ENCODE results near the gene TACR1.

Gene TACR1

GRCh38 chr2:75194184-75194868, 5.0 kb downstream of the TACR1 start:
- Histone ChIP-seq H3K9ac (ENCODE audit: low read length) (no peak overlapping the region), H3K9me3 (ENCODE audit: control insufficient read depth, insufficient read depth, low read depth, low read length) (no peaks in the 10 kb centered on the region), H3K4me1 (ENCODE audit: control insufficient read depth, insufficient read depth, low read length) (peaks cover 13% of the 10 kb centered on the region), H3K27me3 (ENCODE audit: control insufficient read depth, insufficient read depth, low read length) (peaks cover 32% of the 10 kb centered on the region), H3K4me3 (ENCODE audit: low read depth, low read length) (no peak overlapping the region), H3K36me3 (ENCODE audit: control insufficient read depth, insufficient read depth, low read length) (no peaks in the 10 kb centered on the region), H3K27ac (ENCODE audit: low read depth, low read length) (no peak overlapping the region)

- peaks cover 14% of the 10 kb centered on the region for H3K27me3 ChIP-seq (ENCODE audit: control insufficient read depth, insufficient read depth, low read length)
- H3K4me3 ChIP-seq (ENCODE audit: low read depth, low read length), result no peak overlapping the region
- no peaks in the 10 kb centered on the region for H3K9me3 ChIP-seq (ENCODE audit: control insufficient read depth, insufficient read depth, low read depth, low read length)
- no peaks in the 10 kb centered on the region for H3K36me3 ChIP-seq (ENCODE audit: control insufficient read depth, insufficient read depth, low read length)
- no peak overlapping the region for H3K9ac ChIP-seq (ENCODE audit: low read length)
- no peak overlapping the region for H3K27ac ChIP-seq (ENCODE audit: low read depth, low read length)
- 0 out of 2 replicates have a peak, but pooled peaks cover 6% of the 10 kb centered on the region for H3K4me1 ChIP-seq (ENCODE audit: control insufficient read depth, insufficient read depth, low read length)
These were observed 6.8 kb downstream of the TACR1 start for GRCh38 chr2:75192496-75192895.

GRCh38 chr2:75190271-75190990, 8.9 kb downstream of the TACR1 start:
- Histone ChIP-seq H3K27ac (ENCODE audit: low read depth, low read length) (no peak overlapping the region), H3K27me3 (ENCODE audit: control insufficient read depth, insufficient read depth, low read length) (no peaks in the 10 kb centered on the region), H3K9me3 (ENCODE audit: control insufficient read depth, insufficient read depth, low read depth, low read length) (no peaks in the 10 kb centered on the region)

GRCh38 chr2:75186821-75187220, 12.5 kb downstream of the TACR1 start:
- Histone ChIP-seq H3K27me3 (ENCODE audit: control insufficient read depth, insufficient read depth, low read length) (no peaks in the 10 kb centered on the region), H3K4me1 (ENCODE audit: control insufficient read depth, insufficient read depth, low read length) (peaks cover 3% of the 10 kb centered on the region; the same call in 1 of the 2 replicates)

More at GRCh38 chr2:75190271-75190990, 8.9 kb downstream of the TACR1 start:
- Histone ChIP-seq H3K9ac (ENCODE audit: low read length) (no peak overlapping the region), H3K4me1 (ENCODE audit: control insufficient read depth, insufficient read depth, low read length) (peaks cover 9% of the 10 kb centered on the region; the same call in 1 of the 2 replicates), H3K36me3 (ENCODE audit: control insufficient read depth, insufficient read depth, low read length) (no peaks in the 10 kb centered on the region), H3K4me3 (ENCODE audit: low read depth, low read length) (no peak overlapping the region)

GRCh38 chr2:75182606-75183005, 16.7 kb downstream of the TACR1 start:
- H3K27ac ChIP-seq (ENCODE audit: low read depth, low read length), result no peak overlapping the region
- H3K4me3 ChIP-seq (ENCODE audit: low read depth, low read length), result no peak overlapping the region
- no peaks in the 10 kb centered on the region for H3K36me3 ChIP-seq (ENCODE audit: control insufficient read depth, insufficient read depth, low read length)
- peaks cover 3% of the 10 kb centered on the region; the same call in 1 of the 2 replicates for H3K4me1 ChIP-seq (ENCODE audit: control insufficient read depth, insufficient read depth, low read length)
- no peak overlapping the region for H3K9ac ChIP-seq (ENCODE audit: low read length)
- no peaks in the 10 kb centered on the region for H3K27me3 ChIP-seq (ENCODE audit: control insufficient read depth, insufficient read depth, low read length)
- peaks cover 5% of the 10 kb centered on the region; the same call in 1 of the 2 replicates for H3K9me3 ChIP-seq (ENCODE audit: control insufficient read depth, insufficient read depth, low read depth, low read length)

More at GRCh38 chr2:75186821-75187220, 12.5 kb downstream of the TACR1 start:
- no peak overlapping the region for H3K27ac ChIP-seq (ENCODE audit: low read depth, low read length)
- no peak overlapping the region for H3K9ac ChIP-seq (ENCODE audit: low read length)
- H3K9me3 ChIP-seq (ENCODE audit: control insufficient read depth, insufficient read depth, low read depth, low read length), result no peaks in the 10 kb centered on the region
- H3K36me3 ChIP-seq (ENCODE audit: control insufficient read depth, insufficient read depth, low read length), result no peaks in the 10 kb centered on the region
- no peak overlapping the region for H3K4me3 ChIP-seq (ENCODE audit: low read depth, low read length)

GRCh38 chr2:75180476-75180875, 18.8 kb downstream of the TACR1 start:
- Histone ChIP-seq H3K9ac (ENCODE audit: low read length) (no peak overlapping the region), H3K27ac (ENCODE audit: low read depth, low read length) (no peak overlapping the region), H3K27me3 (ENCODE audit: control insufficient read depth, insufficient read depth, low read length) (no peaks in the 10 kb centered on the region), H3K4me1 (ENCODE audit: control insufficient read depth, insufficient read depth, low read length) (peaks cover 3% of the 10 kb centered on the region), H3K36me3 (ENCODE audit: control insufficient read depth, insufficient read depth, low read length) (no peaks in the 10 kb centered on the region), H3K4me3 (ENCODE audit: low read depth, low read length) (no peak overlapping the region), H3K9me3 (ENCODE audit: control insufficient read depth, insufficient read depth, low read depth, low read length) (peaks cover 5% of the 10 kb centered on the region; the same call in 1 of the 2 replicates)

GRCh38 chr2:75177427-75177826, 21.9 kb downstream of the TACR1 start:
- Histone ChIP-seq H3K36me3 (ENCODE audit: control insufficient read depth, insufficient read depth, low read length) (no peaks in the 10 kb centered on the region), H3K9ac (ENCODE audit: low read length) (no peak overlapping the region), H3K4me1 (ENCODE audit: control insufficient read depth, insufficient read depth, low read length) (peaks cover 31% of the 10 kb centered on the region), H3K9me3 (ENCODE audit: control insufficient read depth, insufficient read depth, low read depth, low read length) (peaks cover 5% of the 10 kb centered on the region; the same call in 1 of the 2 replicates), H3K27me3 (ENCODE audit: control insufficient read depth, insufficient read depth, low read length) (no peaks in the 10 kb centered on the region), H3K27ac (ENCODE audit: low read depth, low read length) (no peak overlapping the region), H3K4me3 (ENCODE audit: low read depth, low read length) (no peak overlapping the region)

GRCh38 chr2:75175456-75175855, 23.9 kb downstream of the TACR1 start:
- no peak overlapping the region for H3K9ac ChIP-seq (ENCODE audit: low read length)
- H3K4me3 ChIP-seq (ENCODE audit: low read depth, low read length), result no peak overlapping the region
- peaks cover 35% of the 10 kb centered on the region for H3K4me1 ChIP-seq (ENCODE audit: control insufficient read depth, insufficient read depth, low read length)
- H3K27me3 ChIP-seq (ENCODE audit: control insufficient read depth, insufficient read depth, low read length), result no peaks in the 10 kb centered on the region
- no peak overlapping the region for H3K27ac ChIP-seq (ENCODE audit: low read depth, low read length)
- H3K9me3 ChIP-seq (ENCODE audit: control insufficient read depth, insufficient read depth, low read depth, low read length), result peaks cover 5% of the 10 kb centered on the region; the same call in 1 of the 2 replicates
- H3K36me3 ChIP-seq (ENCODE audit: control insufficient read depth, insufficient read depth, low read length), result no peaks in the 10 kb centered on the region

- Histone ChIP-seq H3K27ac (ENCODE audit: low read depth, low read length) (no peak overlapping the region), H3K4me3 (ENCODE audit: low read depth, low read length) (no peak overlapping the region), H3K4me1 (ENCODE audit: control insufficient read depth, insufficient read depth, low read length) (peaks cover 35% of the 10 kb centered on the region), H3K36me3 (ENCODE audit: control insufficient read depth, insufficient read depth, low read length) (no peaks in the 10 kb centered on the region), H3K27me3 (ENCODE audit: control insufficient read depth, insufficient read depth, low read length) (no peaks in the 10 kb centered on the region), H3K9me3 (ENCODE audit: control insufficient read depth, insufficient read depth, low read depth, low read length) (peaks cover 8% of the 10 kb centered on the region; the same call in 1 of the 2 replicates), H3K9ac (ENCODE audit: low read length) (no peak overlapping the region)
These were observed 24.3 kb downstream of the TACR1 start for GRCh38 chr2:75174981-75175380.

GRCh38 chr2:75174519-75174918, 24.8 kb downstream of the TACR1 start:
- Histone ChIP-seq H3K27me3 (ENCODE audit: control insufficient read depth, insufficient read depth, low read length) (no peaks in the 10 kb centered on the region), H3K4me1 (ENCODE audit: control insufficient read depth, insufficient read depth, low read length) (peaks cover 35% of the 10 kb centered on the region), H3K36me3 (ENCODE audit: control insufficient read depth, insufficient read depth, low read length) (no peaks in the 10 kb centered on the region), H3K9ac (ENCODE audit: low read length) (no peak overlapping the region), H3K4me3 (ENCODE audit: low read depth, low read length) (no peak overlapping the region), H3K9me3 (ENCODE audit: control insufficient read depth, insufficient read depth, low read depth, low read length) (peaks cover 4% of the 10 kb centered on the region; the same call in 1 of the 2 replicates), H3K27ac (ENCODE audit: low read depth, low read length) (no peak overlapping the region)

GRCh38 chr2:75173740-75174139, 25.6 kb downstream of the TACR1 start:
- Histone ChIP-seq H3K9me3 (ENCODE audit: control insufficient read depth, insufficient read depth, low read depth, low read length) (peaks cover 4% of the 10 kb centered on the region; the same call in 1 of the 2 replicates), H3K9ac (ENCODE audit: low read length) (no peak overlapping the region), H3K27ac (ENCODE audit: low read depth, low read length) (no peak overlapping the region), H3K36me3 (ENCODE audit: control insufficient read depth, insufficient read depth, low read length) (no peaks in the 10 kb centered on the region), H3K4me1 (ENCODE audit: control insufficient read depth, insufficient read depth, low read length) (peaks cover 35% of the 10 kb centered on the region), H3K4me3 (ENCODE audit: low read depth, low read length) (no peak overlapping the region), H3K27me3 (ENCODE audit: control insufficient read depth, insufficient read depth, low read length) (no peaks in the 10 kb centered on the region)
